Measurements from ENCODE around the gene SMAD2. TPM values are rescaled to one million over a fixed set of nuclear protein-coding genes. Genes with fewer than 3 reads are reported as not detected.

SMAD2 gene
- total and polyA plus RNA-seq, 2 experiments from 2014 or later, result 30.9 to 90.7 TPM

DNA sequence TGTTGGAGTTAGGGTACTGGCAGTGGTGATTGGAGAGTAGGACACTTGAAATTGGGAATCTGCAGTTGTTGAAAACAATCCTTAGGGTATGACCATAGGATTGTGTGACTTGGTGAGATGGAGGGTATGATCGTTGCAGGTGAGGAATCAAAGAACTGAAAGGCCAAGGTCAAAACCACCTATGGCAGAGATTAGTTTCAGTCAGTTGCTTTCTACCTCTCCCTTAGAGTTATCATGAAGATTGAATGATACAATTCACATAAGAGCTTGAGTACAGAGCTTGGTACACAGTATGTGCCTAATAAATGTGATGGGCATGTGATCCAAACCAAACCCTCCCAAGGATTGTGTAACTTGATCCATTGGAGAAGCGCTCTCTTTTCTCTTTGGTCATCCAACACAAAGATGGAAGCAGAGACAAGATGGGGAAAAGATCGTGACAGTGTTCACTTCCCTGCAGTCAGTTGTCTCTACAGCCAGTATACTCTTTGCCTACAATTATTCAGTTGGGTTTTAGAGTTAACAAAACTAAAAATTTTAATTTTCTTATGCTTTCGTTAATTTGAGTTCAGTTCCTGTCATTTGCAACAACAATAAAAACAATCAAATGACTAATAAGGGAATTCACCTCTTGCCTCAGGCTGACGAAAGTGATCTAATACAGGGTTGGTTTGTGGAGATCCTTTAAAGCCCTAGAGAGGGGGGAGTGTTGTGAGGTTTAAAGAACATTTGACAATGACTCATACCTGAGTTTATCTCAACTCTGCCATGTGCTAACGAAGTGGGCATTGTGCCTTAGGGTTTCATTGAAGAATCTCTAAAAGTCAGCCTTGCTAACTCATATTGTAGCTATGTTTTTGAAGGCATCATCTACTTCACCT lies 14.8 kb upstream of the SMAD2 start:
- DNase-seq (ENCODE audit: low spot score) (no peak), ATAC-seq (no peak)
- Histone ChIP-seq H3K27me3 (ENCODE audit: insufficient read depth) (no peaks in the 10 kb centered on the region), H4K20me1 (replicated peaks; ENCODE audit: insufficient read depth) (no peaks in the 10 kb centered on the region), H3K27ac (ENCODE audit: low read depth) (no peak overlapping the region), H3K79me2 (replicated peaks; ENCODE audit: insufficient read depth) (no peaks in the 10 kb centered on the region), H3K4me1 (ENCODE audit: insufficient read depth) (no peaks in the 10 kb centered on the region), H3K4me3 (no peak overlapping the region), H3F3A (replicated peaks; ENCODE audit: low read depth) (no peaks in the 10 kb centered on the region), H2AFZ (no peak overlapping the region), H3K4me2 (no peak overlapping the region), H3K9me2 (ENCODE audit: insufficient read depth) (peaks cover 24% of the 10 kb centered on the region; the same call in 1 of the 2 replicates), H3K36me3 (ENCODE audit: insufficient read depth) (no peaks in the 10 kb centered on the region)
- no peaks in the 10 kb centered on the region for H3K4me1 Mint-ChIP-seq
- peaks cover 6% of the 10 kb centered on the region for H3K27me3 Mint-ChIP-seq (ENCODE audit: insufficient read depth, low read depth, poor library complexity)
- no peak overlapping the region for H3K27ac Mint-ChIP-seq
- H3K36me3 Mint-ChIP-seq (ENCODE audit: low read depth), result no peaks in the 10 kb centered on the region
- no peaks in the 10 kb centered on the region for H3K9me3 Mint-ChIP-seq
- no peak overlapping the region for H3K4me3 Mint-ChIP-seq
- TF ChIP-seq POLR2AphosphoS5 (IDR thresholded peaks at IDR 0.05; ENCODE audit: low read depth) (no peak), CREB1 (CRISPR knock-in tag; IDR thresholded peaks at IDR 0.05; ENCODE audit: low read depth) (no peak), NANOG (IDR thresholded peaks at IDR 0.05; ENCODE audit: borderline replicate concordance) (no peak), ETS1 (IDR thresholded peaks at IDR 0.05) (no peak), CTCF (conservative IDR thresholded peaks at IDR 0.05; ENCODE audit: low read depth in 2 of 2) (no peak), EZH2phosphoT487 (IDR thresholded peaks at IDR 0.05; ENCODE audit: unreplicated experiment) (no peak), EZH2 (IDR thresholded peaks at IDR 0.05; ENCODE audit: low read depth, unreplicated experiment) (no peak)
- TF ChIP-seq, protein P1, sequence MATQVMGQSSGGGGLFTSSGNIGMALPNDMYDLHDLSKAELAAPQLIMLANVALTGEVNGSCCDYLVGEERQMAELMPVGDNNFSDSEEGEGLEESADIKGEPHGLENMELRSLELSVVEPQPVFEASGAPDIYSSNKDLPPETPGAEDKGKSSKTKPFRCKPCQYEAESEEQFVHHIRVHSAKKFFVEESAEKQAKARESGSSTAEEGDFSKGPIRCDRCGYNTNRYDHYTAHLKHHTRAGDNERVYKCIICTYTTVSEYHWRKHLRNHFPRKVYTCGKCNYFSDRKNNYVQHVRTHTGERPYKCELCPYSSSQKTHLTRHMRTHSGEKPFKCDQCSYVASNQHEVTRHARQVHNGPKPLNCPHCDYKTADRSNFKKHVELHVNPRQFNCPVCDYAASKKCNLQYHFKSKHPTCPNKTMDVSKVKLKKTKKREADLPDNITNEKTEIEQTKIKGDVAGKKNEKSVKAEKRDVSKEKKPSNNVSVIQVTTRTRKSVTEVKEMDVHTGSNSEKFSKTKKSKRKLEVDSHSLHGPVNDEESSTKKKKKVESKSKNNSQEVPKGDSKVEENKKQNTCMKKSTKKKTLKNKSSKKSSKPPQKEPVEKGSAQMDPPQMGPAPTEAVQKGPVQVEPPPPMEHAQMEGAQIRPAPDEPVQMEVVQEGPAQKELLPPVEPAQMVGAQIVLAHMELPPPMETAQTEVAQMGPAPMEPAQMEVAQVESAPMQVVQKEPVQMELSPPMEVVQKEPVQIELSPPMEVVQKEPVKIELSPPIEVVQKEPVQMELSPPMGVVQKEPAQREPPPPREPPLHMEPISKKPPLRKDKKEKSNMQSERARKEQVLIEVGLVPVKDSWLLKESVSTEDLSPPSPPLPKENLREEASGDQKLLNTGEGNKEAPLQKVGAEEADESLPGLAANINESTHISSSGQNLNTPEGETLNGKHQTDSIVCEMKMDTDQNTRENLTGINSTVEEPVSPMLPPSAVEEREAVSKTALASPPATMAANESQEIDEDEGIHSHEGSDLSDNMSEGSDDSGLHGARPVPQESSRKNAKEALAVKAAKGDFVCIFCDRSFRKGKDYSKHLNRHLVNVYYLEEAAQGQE (IDR thresholded peaks at IDR 0.05; ENCODE audit: unreplicated experiment), result no peak

Measured in GM23338 (cell line).